ENCODE results near the gene FAM131A. TPM values are rescaled to one million over a fixed set of nuclear protein-coding genes. Genes with fewer than 3 reads are reported as not detected.

FAM131A gene
- polyA plus RNA-seq, 1 donor from 2014 or later: 141 TPM

- Histone ChIP-seq H2AFZ (ENCODE audit: low read depth, low read length) (no peak overlapping the region), H3K36me3 (ENCODE audit: insufficient read depth, low read length) (no peaks in the 10 kb centered on the region), H3K9ac (ENCODE audit: low read length) (no peak overlapping the region), H3K9me3 (ENCODE audit: low read length) (no peaks in the 10 kb centered on the region), H4K20me1 (ENCODE audit: insufficient read depth) (no peaks in the 10 kb centered on the region), H3K9me2 (ENCODE audit: insufficient read depth, low read length) (no peaks in the 10 kb centered on the region), H3K27ac (ENCODE audit: low read length) (no peak overlapping the region), H3K4me2 (ENCODE audit: low read length) (no peak overlapping the region), H3K4me3 (ENCODE audit: low read length) (no peak overlapping the region), H3K79me2 (replicated peaks; ENCODE audit: insufficient read depth, low read length) (no peaks in the 10 kb centered on the region), H3K27me3 (ENCODE audit: insufficient read depth, low read depth, low read length) (no peaks in the 10 kb centered on the region), H3F3A (ENCODE audit: insufficient read depth, low read length, poor library complexity, severe bottlenecking) (no peaks in the 10 kb centered on the region)
- no peak for TF ChIP-seq SMC3 (conservative IDR thresholded peaks at IDR 0.05; ENCODE audit: poor library complexity)
- no peak for TF ChIP-seq REST (IDR thresholded peaks at IDR 0.05; ENCODE audit: borderline replicate concordance)
- TF ChIP-seq EZH2 (IDR thresholded peaks at IDR 0.05; ENCODE audit: borderline replicate concordance, insufficient read depth, low read length, poor library complexity, severe bottlenecking): no peak
- TF ChIP-seq POLR2AphosphoS5 (IDR thresholded peaks at IDR 0.05): no peak
- no peak for TF ChIP-seq EP300 (conservative IDR thresholded peaks at IDR 0.05; ENCODE audit: poor library complexity, severe bottlenecking)
- TF ChIP-seq CTCF (IDR thresholded peaks at IDR 0.05; ENCODE audit: poor library complexity, severe bottlenecking): no peak
- no peak for TF ChIP-seq TAF1 (IDR thresholded peaks at IDR 0.05; ENCODE audit: low read depth)
These were observed 15.6 kb downstream of the FAM131A start for GRCh38 chr3:184352897-184353545.

GRCh38 chr3:184353546-184353941, 16.1 kb downstream of the FAM131A start:
- no peak for TF ChIP-seq REST (IDR thresholded peaks at IDR 0.05; ENCODE audit: borderline replicate concordance)
- no peak for TF ChIP-seq EZH2 (IDR thresholded peaks at IDR 0.05; ENCODE audit: borderline replicate concordance, insufficient read depth, low read length, poor library complexity, severe bottlenecking)
- no peak for TF ChIP-seq MXI1 (conservative IDR thresholded peaks at IDR 0.05; ENCODE audit: poor library complexity, severe bottlenecking)
- no peak for TF ChIP-seq POLR2AphosphoS5 (IDR thresholded peaks at IDR 0.05)
- no peak for TF ChIP-seq CTCF (IDR thresholded peaks at IDR 0.05; ENCODE audit: poor library complexity, severe bottlenecking)
- no peak for TF ChIP-seq RAD21 (conservative IDR thresholded peaks at IDR 0.05)
- TF ChIP-seq SMC3 (conservative IDR thresholded peaks at IDR 0.05; ENCODE audit: poor library complexity): no peak
- no peak for TF ChIP-seq EP300 (conservative IDR thresholded peaks at IDR 0.05; ENCODE audit: poor library complexity, severe bottlenecking)
- no peak for TF ChIP-seq TAF1 (IDR thresholded peaks at IDR 0.05; ENCODE audit: low read depth)
- Histone ChIP-seq H3K36me3 (ENCODE audit: insufficient read depth, low read length) (no peaks in the 10 kb centered on the region), H3K9me3 (ENCODE audit: low read length) (no peaks in the 10 kb centered on the region), H3K4me3 (ENCODE audit: low read length) (no peak overlapping the region), H4K20me1 (ENCODE audit: insufficient read depth) (no peaks in the 10 kb centered on the region), H3K4me2 (ENCODE audit: low read length) (no peak overlapping the region), H3K27me3 (ENCODE audit: insufficient read depth, low read depth, low read length) (no peaks in the 10 kb centered on the region), H3K9ac (ENCODE audit: low read length) (no peak overlapping the region), H3K9me2 (ENCODE audit: insufficient read depth, low read length) (no peaks in the 10 kb centered on the region), H3F3A (ENCODE audit: insufficient read depth, low read length, poor library complexity, severe bottlenecking) (no peaks in the 10 kb centered on the region), H2AFZ (ENCODE audit: low read depth, low read length) (no peak overlapping the region), H3K27ac (ENCODE audit: low read length) (no peak overlapping the region), H3K79me2 (replicated peaks; ENCODE audit: insufficient read depth, low read length) (no peaks in the 10 kb centered on the region)

All from neural cell (in vitro differentiated cells).